Daoy (cell line): ENCODE measurements around the gene IL18R1. TPM values are rescaled to one million over a fixed set of nuclear protein-coding genes. Genes with fewer than 3 reads are reported as not detected.
A peak's percentile ranks its signal among the peaks of the same experiment; 100 is the strongest.
"Not testable (repeated sequence)": the region's sequence is repeated elsewhere in the genome, so short reads cannot be mapped to it uniquely, and the experiment has no call there.

ENCODE experiments used
- DNase-seq: peaks from one replicate; pipeline ENCODE4 v3.0.0-alpha.2; 2015; ENCODE audit warnings: low read depth
- total RNA-seq: library from RNA; depleted of rRNA; stranded (reverse); fragments of >200 nt; shearing (Covaris generic); gene quantifications from 2 replicates; pipeline ENCODE4 v1.2.3, GENCODE V29; 2014; rRNA removed

IL18R1 gene
- 4.6 and 7.0 TPM in 2 replicates for total RNA-seq

DNA sequence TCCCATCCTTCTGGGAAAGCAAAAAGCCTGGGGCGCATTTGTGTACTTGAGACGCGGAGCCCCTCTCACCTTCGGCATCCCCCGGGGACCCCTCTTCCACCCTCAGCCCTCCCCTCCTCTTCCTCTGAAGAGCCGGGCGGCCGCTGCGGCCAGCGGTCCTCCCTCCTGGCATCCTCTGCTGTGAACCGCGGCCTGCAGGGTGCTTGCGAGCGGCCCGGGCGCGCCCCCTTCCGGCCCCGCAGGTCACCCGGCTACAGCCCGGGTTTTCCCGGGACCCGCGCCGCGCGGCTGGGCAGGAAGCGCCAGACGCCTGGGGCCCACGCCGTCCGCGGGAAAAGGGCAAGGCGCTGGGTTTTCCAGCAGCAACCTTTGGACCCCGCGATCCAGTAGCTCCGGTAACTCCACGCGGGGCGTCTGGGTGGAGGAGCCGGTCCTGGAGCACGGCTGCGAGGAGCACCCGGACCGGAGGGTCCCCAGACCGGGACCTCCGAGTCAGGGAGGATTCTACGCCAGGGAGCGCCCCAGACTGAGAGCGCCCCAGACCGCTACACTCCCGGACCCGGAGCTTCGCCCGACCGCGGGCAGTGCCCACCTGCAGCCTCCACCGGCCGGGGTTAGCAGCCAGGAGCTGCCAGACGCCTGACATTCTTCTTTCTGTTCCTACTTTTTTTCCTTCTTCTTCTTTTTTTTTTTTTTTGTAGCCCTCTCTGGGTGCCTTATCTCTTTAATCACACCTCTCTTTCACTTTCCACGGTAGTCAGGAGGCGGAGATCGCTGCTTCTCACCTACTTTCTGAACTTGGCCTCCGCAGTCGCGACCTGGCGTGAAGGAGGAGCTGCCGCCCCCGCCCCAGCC lies at the start of gene IL18R1:
TSS of gene IL18R1 (plus strand) at position 271 of the 855 bp plus-strand sequence. CDS start 6,865 bp downstream, outside the sequence.
- DNase-seq = peak; percentile 83

GRCh38 chr2:102306125-102306524 lies 49.5 kb upstream of the IL18R1 start:
- no peak for DNase-seq

GRCh38 chr2:102310964-102311640 lies 44.5 kb upstream of the IL18R1 start, which contains the start of gene IL1RL1:
Gene IL1RL1 (plus strand): TSS chr2:102311563. CDS start chr2:102338265, 26,702 bp downstream.
- no peak for DNase-seq

GRCh38 chr2:102313025-102313424 lies 42.6 kb upstream of the IL18R1 start:
- peak; percentile 51 for DNase-seq

DNA sequence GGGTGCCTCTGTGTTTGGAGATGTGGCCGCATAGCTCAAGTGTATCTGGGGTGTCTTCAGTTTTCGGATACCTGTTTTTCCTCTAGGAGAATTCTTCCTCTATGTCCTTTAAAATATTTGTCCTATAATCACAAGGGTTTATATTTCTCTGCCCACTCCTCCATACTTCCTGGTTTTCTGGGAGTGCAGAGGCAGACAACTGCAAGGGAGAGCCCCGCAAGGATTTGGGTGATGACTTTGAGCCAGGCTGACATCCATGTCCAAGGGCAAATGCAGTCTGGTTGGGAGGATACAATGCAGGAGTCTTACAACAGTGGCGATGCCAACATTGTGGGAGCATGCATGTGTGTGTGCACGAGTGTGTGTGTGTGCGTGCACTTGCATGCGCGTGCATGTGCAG lies 42.1 kb upstream of the IL18R1 start:
- no peak for DNase-seq

DNA sequence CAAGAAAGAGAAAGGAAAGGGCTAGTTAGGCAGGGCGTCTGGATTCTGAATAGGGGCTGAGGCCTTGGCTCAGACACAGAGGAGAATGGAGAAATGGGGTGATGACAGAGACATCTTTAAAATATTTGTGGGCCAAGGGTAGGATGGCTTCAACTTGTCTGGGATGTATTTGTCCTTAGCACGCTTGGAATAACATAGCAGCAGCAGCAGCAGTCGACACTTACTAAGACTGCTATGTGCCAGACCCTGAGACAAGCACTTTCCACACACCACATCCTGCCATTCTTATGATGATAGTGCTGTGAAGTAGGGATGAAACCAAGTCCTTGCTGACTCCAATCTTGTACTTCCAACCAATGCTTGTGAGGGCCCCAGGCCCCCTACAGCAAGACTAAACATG lies 41.6 kb upstream of the IL18R1 start:
- peak; percentile 37 for DNase-seq

- no peak for DNase-seq
Measured at GRCh38 chr2:102315921-102316320, 39.7 kb upstream of the IL18R1 start.

- no peak for DNase-seq
Measured at GRCh38 chr2:102317715-102318114, 37.9 kb upstream of the IL18R1 start.

DNA sequence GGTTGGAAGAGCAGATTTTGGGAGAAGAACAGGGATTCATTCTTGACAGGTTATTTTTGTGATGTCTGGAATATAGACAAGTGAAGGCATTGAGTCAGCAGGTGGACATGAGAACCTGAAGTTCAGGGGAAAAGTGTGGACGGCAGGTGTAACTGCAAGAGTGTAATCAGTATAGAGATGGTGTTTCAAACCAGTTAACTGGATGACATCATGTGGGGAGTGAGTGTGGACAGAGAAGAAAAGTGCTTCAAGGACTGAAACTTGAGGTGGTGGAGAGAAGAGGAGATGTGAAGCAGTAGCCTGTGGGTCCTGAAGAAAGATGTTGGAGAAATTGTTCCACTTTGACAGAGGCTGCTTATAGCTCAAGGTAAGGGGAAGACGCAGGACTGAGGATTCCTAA lies 37.2 kb upstream of the IL18R1 start:
- no peak for DNase-seq

GRCh38 chr2:102321941-102322719 lies 33.5 kb upstream of the IL18R1 start:
- DNase-seq = no peak

DNA sequence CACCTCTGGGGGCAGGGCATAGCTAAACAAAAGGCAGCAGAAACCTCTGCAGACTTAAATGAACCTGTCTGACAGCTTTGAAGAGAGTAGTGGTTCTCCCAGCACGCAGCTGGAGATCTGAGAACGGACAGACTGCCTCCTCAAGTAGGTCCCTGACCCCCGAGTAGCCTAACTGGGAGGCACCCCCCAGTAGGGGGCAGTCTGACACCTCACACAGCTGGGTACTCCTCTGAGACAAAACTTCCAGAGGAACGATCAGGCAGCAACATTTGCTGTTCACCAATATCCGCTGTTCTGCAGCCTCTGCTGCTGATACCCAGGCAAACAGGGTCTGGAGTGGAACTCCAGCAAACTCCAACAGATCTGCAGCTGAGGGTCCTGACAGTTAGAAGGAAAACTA lies 30.7 kb upstream of the IL18R1 start:
- not testable (repeated sequence) for DNase-seq

GRCh38 chr2:102331311-102331980 lies 24.1 kb upstream of the IL18R1 start:
- no peak for DNase-seq

DNA sequence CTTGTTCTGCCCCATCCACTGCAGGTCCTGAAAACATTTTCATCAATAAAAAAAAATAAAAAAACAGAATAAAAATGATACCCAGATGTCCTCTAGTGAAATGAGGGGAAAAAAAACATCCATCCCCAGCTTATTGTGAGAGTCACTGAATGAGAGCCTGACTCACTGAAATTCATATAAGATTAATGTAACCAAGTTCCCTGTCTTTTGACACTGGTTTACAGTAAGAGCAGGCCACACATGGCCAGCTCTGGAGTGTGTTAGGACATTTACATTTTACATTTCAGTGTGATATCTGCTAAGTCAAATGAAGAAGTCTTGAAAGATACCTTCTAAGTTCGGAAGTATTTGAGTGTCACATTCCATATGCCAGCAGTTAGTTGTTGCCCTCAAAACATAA lies 21.1 kb upstream of the IL18R1 start:
- DNase-seq = no peak

GRCh38 chr2:102335871-102336366 lies 19.7 kb upstream of the IL18R1 start:
- no peak for DNase-seq

GRCh38 chr2:102336502-102336945 lies 19.1 kb upstream of the IL18R1 start:
- no peak for DNase-seq

- no peak for DNase-seq
Measured at GRCh38 chr2:102337012-102337411, 18.6 kb upstream of the IL18R1 start.

- DNase-seq = no peak
Measured at GRCh38 chr2:102337481-102338386, 17.9 kb upstream of the IL18R1 start.

- DNase-seq = no peak
Measured at GRCh38 chr2:102340778-102341177, 14.8 kb upstream of the IL18R1 start.

- DNase-seq = no peak
Measured at GRCh38 chr2:102342888-102343287, 12.7 kb upstream of the IL18R1 start.

- no peak for DNase-seq
Measured at GRCh38 chr2:102344397-102344796, 11.2 kb upstream of the IL18R1 start.
